Activated CD4-positive, CD25-positive, alpha-beta regulatory T cell treated with anti-CD3 and anti-CD28 coated beads, Interleukin-2, amount 50 U/mL, for 72 hours (primary cell): ENCODE data around the gene TMEM101.
"Not testable (repeated sequence)": the region's sequence is repeated elsewhere in the genome, so short reads cannot be mapped to it uniquely, and the experiment has no call there.

Source experiments
- DNase-seq: peaks from one replicate; pipeline ENCODE4 v3.0.0; 2021

The TMEM101 gene

DNA sequence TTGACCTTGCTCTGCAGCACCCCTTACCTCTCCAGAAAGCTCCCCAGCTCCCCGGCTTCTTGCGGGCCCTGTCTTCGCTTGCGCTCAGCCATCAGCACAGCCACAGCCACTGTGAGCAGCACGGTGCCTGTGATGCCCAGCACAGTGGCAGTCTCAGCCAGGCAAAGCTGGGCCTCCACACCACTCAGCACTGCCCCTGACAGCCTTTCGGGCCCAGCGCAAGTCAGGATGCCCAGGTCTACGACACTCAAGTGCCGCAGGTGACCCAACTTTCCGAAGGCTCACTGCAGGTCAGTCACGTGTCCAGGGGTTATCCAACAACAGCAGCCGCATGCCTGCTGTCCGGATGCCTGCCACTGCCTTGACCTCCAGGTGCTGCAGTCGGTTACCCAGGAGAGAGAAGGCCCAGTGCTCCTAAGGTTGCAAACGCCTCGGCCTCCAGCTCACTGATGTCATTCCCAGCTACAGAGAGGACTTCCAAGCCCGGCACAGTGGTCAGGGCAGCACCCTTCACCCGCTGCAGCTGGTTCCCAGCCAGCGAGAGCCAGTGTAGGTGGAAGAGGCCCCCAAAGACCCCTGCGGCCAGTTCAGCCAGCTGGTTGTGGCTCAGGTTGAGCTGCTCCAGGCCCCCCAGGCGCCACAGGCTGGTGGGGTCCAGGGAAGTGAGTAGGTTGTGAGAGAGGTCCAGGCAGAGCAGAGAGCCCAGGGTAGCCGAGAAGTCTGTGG is 8.9 kb upstream of the TMEM101 start:
- DNase-seq, result no peak

DNA sequence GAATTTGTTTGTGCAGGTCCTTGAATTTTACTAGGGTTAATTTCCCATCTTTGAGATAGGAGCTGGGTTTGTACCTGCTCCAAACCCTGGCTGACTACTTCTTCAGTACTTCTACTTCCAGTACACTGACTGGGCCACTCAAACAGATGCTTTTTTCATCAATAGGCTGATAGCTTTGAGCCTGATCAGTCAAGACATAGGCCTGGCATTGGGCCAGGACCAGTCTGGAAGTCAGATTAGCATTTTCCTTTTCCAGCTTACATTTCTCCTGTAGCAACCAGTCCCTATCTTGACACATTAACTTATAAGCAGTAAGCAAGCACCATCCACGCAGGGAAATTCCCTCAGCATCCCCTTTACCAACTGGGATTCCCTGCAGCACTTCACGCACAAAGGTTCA is 7.5 kb upstream of the TMEM101 start:
- no peak for DNase-seq

DNA sequence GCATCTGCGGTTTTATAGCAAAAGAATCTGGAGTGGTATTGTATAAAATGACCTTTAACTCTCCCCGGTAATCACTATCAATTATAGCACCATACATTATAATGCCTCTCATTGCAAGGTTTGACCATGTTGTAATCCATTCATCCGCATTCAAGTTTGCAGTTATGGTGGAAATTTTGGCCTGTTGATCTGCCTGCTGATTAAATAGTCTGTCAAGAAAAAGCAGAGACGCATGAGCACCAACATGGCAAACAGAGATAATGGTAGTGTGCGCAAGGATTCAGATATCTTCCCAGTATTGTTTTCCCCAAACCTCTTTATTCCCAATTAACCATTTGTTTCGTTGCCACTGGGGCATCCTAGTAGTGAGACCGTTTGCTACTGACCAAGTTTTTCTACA is 6.5 kb upstream of the TMEM101 start:
- not testable (repeated sequence) for DNase-seq

DNA sequence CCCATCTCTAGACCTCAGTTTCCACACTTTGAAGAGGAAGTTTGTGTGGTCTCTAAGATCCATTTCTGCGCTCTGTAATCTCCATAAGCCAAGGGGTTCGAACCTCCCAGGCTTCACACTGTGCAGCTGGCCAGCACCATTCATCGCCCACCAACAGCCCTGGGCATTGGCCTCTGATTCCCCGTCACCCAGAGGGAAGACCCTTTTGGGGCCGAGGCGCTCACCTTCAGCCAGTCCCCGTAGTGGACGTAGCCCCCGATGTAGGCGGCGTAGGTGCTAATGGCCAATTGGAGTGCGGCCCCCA is 678 bp downstream of the TMEM101 start:
- DNase-seq, result no peak

DNA sequence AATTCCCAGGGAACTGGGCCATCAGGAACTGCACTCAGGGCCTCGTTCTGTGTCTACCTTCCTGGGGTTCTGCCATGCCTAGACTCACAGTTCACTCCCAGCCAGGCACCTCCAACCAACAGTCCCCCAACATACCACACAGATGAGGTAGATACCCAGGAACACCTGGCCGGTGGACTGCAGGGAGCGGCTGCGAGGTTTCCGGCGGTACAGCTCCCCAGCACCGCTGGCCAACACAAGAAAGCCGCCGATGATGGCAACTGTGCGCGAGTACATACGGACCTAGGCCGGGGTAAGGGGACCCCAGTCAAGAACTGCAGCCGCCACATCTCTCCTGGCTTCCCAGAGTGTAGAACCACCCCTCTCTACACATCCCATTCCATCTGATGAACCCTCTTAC is 1.9 kb downstream of the TMEM101 start:
- DNase-seq, result no peak

DNA sequence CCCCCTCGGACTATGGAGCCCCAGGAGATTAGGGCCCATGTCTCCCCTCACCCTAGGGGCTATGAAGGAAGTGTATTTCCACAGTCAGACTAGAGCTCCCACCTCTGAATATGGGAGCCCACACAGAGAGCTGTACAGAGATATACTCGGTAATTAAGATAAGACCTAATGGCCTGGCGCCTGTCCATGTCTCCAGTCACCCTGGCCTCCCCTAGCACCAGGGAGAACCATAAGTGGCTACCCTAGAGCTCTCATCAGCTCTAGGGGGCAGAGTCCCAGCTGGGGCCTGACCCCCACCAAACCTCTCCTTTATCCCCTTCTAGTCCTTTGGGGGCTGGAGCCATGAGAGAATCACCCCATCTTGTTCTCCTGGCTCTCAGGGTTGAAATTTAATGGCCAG is 2.4 kb downstream of the TMEM101 start:
- DNase-seq, result no peak

DNA sequence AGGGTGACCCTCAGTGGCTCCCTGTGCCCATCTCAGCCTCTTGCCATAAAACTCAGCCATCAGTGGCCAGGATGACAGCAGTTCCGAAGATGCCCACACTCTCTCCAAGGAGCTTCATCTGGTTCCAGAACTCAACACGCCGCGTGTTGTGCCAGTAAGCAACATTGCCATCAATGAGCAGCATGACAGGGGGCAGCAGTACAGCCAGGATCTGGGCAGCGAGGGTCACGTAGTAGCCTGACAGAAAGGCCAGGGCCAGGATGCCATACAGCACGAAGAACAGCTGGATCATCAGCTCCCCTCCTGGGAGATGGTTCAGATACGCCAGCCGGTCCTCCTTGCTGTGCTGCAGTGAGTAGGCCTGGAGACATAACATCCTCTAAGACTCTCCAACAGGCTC is 2.9 kb downstream of the TMEM101 start:
- DNase-seq, result no peak

DNA sequence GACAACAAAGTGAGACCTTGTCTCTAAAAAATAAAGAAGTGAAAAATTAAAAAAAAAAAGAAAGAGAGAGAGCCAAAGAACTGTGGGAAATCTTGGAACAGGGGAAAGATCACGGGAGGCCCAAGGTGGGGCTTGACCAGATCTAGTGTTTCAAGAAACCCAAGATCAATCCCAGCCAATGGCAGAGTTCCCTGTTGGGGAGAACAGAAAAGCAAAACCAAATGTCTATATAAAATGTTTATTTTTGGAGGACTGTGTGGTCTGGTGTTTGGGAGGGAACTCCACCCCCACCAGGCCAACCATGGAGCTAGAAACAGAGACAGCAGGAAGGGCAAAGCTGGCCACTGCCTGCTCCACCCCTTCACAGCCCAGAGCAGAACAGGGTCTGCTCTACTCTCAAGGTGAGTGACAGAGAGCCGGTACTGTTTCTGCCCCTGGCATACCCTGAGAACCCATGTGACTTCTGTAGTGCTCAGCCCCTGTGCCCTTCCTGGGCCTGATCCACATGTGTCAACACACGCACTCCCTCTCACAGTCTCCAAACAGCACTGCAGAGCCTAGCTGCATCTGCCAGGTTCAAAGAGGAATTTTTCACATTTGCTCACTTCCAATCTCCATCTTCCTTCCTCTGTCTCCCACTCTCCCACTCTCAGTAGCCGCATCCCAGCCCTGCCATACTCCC is 3.7 kb downstream of the TMEM101 start:
- DNase-seq, result no peak

DNA sequence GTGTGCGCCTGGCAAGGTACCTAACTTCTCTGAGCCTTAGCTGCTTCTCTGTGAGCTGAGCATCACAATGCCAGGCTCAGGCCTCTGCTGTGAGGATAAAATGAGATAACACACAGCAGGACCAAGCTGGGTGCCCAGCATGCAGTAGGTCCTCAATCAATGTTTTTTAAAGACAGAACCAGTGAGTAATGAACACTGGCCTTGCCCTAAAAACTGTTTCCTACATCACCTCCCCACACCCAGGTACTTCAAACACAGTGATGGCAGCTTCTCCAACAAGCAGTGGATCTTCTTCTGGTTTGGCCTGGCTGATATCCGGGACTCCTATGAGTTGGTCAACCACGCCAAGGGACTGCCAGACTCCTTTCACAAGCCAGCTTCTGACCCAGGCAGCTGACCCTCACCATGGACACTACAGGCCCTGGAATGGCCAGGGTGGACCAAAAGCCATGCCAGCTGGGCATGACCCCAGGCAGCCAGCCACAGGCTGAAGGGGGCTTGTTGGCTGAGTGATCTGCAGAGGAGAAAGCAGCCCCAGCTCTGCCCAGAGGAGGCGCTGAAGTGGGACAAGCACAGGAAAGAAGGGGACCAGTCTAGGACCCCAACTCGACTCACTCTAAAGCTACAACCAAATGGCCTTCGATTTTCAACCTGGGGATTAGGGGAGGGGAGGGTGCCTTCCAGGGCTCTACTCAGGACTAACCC is 6.4 kb downstream of the TMEM101 start:
- DNase-seq, result no peak

DNA sequence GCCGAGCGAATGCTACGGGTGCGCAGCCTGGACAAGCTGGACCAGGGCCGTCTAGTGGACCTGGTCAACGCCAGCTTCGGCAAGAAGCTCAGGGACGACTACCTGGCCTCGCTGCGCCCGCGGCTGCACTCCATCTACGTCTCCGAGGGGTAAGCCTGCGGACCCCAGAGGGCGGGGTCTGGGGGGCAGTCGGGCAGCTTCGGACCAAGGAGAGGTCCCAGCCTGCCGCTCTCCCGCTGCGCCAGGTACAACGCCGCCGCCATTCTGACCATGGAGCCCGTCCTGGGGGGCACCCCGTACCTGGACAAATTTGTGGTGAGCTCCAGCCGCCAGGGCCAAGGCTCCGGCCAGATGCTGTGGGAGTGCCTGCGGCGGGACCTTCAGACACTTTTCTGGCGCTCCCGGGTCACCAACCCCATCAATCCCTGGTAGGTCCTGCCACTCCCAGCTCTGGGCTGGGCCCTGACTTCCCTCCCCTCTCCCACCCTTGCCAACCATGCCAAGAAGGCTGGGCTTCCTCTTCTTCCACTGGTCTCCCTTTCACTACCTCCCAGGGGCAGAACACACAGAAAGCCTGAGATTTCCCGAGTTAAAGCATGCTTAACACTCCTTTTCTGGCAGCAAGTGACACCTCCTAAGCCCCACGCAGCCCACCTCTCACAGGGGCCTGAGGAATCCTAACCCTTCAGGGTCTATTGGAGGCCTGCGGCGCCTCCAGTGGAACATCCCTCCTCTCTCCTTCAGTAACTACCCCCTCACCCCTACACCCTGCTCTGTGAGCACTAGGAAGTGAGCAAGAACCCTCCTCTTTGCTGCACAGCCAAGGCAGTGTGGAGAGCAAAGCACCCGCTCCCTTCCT is 7.2 kb downstream of the TMEM101 start:
- DNase-seq, result no peak

DNA sequence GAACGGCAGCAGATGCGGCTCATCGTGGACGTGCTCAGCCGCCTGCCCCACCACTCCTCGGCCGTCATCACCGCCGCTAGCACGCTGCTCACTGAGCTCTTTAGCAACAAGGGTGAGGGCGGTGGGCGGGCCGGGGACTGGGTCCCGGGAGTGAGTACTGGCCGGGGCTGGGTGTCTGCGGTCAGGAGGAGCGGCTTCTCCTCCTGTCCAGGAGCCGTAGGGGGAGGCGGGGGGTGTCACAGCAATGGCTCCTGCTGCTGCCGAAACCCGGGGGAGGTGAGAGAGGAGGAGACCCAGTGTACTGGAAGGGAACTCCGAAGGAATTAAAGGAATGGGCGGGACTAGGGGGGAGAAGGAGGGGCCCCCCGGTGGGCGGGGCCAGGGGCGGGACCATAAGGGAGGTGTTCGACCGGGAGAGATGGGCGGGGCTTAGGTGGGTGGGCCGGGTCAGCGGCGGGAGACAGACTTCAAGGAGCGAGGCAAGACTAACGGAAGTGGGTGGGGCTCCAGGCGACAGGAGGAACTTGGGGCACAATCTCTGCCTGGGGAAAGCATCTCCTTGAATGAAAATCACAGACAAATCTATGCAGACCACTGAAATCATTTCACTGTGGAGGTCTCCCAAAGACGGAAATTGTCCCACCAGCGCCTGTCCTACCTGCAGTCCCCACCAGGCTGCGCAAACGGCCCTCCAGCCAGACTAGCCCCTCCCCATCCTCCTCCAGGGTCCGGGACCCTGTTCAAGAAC is 8.0 kb downstream of the TMEM101 start:
- DNase-seq, result peak; percentile 90

DNA sequence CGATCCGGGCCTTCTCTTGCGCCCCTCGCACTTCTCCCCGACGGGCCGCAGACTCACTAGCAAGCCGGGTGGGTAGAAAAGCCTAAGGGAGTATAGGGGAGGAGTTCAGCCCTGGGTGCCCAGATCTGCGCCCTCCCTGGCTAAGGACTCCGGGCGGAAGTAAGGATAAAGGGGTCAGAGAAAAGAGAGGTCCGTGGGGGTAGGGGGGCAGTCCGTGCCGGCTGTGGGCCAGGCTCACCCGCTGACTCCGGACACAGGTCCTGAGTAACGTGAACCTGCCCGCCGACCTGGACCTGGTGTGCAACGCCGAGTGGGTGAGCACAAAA is 8.5 kb downstream of the TMEM101 start:
- DNase-seq, result no peak

DNA sequence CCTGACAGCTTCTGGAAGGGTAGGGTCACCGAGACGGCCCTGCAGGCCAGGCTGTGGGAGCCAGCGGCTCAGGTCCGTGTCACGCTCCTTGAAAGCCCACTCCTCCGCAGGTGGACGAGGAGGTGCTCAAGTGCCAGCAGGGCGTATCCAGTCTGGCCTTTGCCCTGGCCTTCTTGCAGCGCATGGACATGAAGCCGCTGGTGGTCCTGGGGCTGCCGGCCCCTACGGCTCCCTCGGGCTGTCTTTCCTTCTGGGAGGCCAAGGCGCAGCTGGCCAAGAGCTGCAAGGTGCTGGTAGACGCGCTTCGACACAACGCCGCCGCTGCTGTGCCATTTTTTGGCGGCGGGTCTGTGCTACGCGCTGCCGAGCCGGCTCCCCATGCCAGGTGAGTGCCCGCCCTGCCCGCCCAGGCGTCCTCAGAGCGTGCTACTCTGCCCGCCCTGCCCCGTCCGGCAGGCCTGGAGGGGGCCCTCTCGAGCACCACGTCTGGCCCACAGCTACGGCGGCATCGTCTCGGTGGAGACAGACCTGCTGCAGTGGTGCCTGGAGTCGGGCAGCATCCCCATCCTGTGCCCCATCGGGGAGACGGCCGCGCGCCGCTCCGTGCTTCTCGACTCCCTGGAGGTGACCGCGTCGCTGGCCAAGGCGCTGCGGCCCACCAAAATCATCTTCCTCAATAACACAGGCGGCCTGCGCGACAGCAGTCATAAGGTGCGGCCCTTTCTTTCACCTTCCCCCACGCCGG is 9.1 kb downstream of the TMEM101 start:
- DNase-seq, result peak; percentile 42

DNA sequence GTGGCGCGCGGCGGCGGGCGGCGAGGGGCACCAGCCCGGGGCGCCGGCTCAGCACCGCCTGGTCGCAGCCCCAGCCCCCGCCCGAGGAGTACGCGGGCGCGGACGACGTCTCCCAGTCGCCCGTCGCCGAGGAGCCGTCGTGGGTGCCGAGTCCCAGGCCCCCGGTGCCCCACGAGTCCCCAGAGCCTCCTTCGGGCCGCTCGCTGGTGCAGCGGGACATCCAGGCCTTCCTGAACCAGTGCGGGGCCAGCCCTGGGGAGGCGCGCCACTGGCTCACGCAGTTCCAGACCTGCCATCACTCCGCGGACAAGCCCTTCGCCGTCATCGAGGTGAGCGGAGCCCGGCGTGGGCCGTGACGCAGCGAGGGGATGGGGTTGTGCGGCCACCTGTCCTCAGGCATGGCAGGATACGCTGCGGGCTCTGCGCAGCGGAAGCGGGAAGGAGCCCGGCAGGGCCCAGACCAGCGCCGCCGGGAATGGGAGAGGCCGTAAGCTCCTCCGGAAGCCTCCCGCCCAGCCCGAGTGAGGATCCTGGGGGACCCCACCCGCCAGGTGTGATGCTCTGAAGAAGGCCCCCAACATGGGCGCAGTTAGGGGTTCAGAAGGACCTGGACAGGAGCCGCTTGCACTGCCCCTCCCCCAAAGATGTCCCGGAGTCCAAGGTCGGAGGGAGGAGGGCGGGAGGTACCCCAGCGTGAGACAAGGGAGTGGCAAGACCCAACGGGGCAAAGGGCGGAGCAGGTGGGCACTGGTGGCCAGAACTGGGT is 9.8 kb downstream of the TMEM101 start:
- DNase-seq, result peak; percentile 47

DNA sequence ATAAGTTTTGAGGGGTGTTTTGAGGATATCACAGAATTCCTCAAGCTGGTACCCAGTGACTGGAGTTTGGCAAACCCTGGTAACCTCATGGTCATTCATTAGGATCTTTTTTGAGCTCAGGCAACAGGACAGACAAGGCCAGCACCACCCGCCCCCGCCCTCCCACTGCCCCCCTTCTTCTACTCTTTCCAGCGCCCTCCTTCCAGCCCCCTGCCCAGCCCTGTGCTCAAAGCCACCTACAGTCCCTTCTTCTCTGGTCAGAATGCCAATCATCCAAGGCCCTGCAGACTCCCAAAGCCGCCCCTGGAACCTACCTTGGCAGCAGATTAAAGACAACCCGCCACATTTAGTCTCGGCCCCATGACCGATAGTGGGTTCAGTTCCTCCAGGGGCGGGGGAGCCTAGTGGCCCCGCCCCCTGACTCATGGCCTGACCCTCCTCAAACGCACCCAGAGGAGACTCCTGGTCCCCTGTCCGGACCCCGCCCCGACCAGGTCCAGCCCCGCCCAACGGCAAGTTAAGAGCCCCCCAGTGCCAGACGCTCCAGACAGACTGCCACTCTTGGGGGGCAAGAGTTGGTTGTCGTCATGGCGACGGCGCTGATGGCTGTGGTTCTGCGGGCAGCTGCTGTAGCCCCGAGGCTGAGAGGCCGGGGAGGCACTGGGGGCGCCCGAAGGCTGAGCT is 10.5 kb downstream of the TMEM101 start, which contains the start of gene NAGS:
Gene NAGS (plus strand): TSS at position 546 of the 684 bp plus-strand sequence. CDS start 42 bp downstream, at position 588.
- no peak for DNase-seq

DNA sequence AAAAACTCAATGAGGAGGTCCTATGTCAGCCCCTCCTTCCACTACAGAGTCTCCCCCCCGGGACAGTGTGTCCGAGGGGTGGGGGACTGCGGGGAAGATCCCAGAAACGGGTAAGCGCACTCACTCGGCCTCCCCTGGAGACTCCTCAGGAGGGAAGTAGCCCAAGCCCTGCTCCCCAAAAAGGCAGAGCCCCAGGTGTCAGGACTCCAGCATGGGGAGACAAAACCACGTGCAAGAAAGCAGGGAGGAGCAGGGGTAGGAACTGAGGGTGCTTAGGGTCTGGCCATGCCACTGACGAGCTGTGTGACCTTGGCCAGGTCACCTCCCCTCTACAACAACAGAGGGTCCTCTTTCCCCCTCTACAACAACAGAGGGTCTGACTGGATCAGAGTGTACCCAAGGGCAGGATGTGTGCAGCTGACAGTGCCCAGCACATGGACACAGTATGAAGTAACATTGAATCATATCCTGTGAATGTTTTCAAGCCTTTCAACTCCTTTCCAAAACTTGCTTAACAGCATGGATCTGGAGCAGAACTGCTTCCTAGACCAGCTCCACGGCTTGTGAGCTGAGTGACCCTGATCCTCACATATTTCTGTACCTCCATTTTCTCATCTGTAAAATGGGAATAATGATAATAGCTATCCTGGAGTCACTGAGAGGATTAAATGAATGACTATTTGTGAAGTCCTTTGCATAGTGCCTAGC is 12.5 kb downstream of the TMEM101 start:
- DNase-seq, result no peak

DNA sequence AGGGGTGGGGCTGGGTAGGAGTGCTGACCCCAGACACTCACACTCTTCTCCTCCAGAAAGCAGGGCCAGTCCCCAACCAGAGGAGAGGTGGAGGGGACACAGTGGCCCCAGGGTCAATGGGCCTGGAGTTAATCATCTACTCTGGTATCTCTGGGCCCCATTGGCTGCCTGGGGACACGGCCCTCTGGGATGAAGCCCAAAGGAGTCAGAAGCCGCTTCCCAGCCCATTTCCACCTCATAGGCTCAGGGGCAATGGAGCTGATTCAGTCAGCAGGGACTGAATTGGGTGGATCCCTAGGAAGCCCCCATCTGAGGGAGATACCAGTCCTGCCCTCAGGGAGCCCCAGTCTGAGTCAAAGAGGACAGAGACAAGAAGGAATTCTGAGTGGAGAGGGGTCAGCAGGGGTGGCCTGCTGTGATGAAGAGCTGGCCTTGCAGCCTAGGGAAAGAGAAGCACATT is 13.3 kb downstream of the TMEM101 start:
- DNase-seq, result no peak

DNA sequence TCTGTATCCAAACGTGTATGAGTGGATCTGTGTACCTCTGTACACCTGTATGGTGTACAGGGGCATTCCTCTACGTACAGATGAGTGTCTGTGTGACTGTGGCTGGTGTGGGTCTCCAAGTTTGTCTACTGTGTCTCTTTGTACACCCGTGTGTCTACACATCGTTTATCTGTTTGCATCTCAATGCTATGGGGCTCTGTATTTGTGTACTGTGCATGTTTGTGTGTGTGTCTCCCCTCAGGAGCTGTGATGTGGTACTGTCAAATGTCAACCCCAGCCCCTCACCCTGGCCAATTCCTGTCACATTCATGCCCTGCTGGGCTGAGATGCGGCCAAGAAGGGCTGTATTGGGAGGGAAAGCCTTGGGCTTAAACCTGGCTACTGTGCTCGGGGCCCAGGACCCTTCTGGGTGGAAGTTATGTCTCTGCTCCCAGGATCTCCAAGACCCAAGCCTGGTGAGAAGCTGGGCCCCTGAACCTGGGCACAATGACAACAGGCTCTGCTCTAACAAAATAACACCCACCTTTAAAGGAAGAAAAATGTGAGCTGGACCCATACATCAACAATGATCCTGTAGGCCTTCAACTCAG is 13.8 kb downstream of the TMEM101 start:
- no peak for DNase-seq

DNA sequence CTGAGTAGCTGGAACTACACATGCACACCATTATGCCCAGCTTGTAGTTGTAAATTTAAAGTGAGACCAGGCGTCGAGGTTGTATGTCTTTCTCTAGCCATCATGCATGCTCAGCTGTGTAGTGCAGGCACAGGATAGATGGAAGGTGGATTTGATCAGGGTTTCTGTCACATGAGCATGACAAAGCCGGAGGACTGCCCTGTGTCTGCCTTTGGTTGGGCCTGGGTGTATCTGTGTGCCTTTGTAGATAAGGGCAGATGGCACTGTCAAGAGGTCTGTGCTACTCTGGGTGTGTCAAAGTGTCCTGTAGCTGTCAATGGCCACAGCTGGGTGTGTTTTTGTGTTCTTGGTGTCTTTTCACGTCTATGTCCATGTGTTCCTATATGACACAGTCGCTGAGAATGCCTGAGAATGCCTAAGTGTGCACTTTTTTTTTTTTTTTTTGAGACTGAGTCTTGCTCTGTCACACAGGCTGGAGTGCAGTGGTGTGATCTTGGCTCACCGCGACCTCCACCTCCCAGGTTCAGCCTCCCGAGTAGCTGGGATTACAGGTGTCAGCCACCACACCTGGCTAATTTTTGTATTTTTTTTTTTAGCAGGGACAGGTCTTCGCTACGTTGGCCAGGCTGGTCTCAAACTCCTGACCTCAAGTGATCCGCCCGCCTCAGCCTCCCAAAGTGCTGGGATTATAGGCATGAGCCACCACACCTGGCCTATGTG is 14.5 kb downstream of the TMEM101 start:
- DNase-seq, result no peak
